Fibroblast of the conjunctiva (primary cell): ENCODE measurements around the gene SLC8A2.
A peak's percentile ranks its signal among the peaks of the same experiment; 100 is the strongest.
"Not testable (repeated sequence)": the region's sequence is repeated elsewhere in the genome, so short reads cannot be mapped to it uniquely, and the experiment has no call there.

Source experiments
- DNase-seq: peaks from one replicate; pipeline ENCODE4 v3.0.0-alpha.2; 2010; ENCODE audit warnings: low read depth

SLC8A2 gene

DNA sequence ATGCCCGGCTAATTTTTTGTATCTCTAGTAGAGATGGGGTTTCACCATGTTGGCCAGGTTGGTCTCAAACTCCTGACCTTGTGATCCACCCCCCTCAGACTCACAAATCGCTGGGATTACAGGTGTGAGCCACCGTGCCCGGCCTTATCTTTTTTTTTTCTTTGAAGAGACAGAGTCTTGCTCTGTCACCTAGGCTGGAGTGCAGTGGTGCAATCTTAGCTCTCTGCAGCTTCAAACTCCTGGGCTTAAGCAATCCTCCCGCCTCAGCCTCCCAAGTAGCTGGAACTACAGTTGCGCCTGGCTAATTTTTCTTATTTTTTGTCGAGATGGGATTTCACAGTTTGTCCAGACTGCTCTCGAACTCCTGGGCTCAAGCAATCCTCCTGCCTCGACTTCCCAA lies 60.0 kb downstream of the SLC8A2 start:
- not testable (repeated sequence) for DNase-seq

DNA sequence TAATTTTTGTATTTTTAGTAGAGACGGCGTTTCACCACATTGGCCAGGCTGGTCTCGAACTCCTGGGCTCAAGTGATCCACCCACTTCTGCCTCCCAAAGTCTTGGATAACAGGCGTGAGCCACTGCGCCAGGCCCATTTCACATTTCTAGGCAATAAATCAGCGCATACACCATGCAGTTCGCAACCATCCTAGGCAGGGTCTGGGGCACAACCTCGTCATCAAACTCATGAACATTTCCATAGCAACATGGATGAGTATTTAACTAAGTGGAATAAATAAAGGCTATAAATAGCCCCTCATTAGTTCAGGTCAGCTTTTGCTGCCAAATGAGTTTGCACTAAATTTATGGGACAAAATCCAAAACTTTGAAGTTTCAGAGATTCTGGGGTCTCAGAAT lies 60.6 kb downstream of the SLC8A2 start:
- no peak for DNase-seq

DNA sequence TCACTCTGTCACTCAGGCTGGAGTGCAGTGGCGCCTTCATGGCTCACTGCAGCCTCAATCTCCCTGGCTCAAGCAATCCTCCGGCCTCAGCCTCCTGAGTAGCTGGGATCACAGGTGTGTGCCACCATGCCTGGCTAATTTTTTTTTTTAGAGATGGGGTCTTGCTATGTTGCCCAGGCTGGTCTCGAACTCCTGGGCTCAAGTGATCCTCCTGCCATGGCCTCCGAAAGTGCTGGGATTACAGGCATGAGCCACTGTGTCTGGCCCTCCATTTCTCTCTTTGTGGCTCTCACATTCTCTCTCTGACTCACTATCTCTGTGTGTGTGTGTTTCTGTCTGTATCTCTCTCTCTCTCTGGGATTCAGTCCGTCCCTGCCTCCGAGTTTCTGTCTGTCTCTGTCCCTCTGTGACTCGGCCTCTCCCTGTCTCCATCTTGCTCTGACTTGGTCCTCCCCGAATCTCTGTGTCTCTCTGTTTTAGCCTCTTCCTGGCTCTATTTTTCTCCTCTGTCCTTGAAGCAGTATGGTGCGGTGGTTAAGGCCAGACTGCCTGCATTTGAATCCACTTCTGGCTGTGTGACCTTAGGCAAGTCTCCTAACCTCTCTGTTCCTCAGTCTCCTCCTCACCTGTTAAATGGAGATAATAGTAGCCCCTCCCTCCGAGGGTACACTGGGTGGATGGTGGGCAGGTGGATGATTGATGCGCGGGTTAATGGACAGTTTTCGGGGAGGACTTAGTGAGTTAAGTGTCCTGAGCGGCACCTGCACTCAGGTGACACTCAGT lies 63.3 kb downstream of the SLC8A2 start:
- DNase-seq: no peak

DNA sequence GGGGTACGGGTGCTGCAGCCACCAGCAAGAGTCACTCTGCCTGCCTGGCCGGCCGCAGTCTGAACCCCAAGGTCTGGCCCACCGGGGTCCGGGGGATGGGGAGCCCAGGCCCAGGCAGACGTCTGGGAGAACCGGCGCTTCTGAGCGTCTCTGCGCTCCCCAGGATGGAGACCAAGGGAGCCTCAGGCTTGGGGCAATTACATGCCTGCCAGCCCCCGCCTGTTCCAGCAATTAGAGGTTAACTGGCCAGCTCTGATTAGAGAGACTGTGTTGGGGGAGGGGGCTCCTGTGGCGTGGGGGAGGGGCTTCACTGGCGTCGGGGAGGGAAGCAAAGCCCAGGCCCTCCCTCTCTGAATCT lies 64.3 kb downstream of the SLC8A2 start:
- DNase-seq: no peak

DNA sequence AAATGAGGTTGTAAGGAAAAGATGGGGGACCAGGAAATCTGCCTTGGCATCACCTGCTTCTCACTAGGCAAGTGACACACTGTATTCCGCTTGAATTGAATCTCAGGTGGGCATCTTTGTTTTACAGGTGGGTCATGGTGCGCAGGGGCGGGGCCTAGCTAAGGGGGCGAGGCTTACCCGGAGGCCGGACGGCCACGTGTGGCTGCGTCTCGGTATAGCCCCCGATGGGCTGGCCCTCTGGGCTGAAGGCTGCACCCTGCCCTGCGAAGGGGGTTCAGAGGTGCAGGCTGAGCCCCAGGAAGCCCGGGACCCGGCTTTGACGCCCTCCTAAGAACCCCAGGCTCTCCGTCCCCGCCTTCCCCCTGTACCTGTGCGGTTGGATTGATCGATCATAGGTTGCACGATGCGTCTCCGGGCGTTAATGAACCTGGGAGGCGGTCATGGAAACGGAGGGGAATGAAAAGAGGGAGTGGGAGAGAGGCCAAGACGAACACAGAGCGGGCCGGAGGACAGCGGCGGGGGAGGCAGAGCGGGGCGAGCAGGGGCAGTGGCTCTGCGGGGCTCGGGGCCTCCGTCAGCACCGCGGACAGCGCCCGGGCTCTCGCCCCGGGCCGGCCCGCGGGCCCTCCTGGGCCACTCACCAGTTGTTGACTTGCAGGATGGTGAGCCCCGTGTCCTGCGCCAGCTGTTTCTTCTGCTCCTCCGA lies 64.8 kb downstream of the SLC8A2 start:
- DNase-seq: no peak

DNA sequence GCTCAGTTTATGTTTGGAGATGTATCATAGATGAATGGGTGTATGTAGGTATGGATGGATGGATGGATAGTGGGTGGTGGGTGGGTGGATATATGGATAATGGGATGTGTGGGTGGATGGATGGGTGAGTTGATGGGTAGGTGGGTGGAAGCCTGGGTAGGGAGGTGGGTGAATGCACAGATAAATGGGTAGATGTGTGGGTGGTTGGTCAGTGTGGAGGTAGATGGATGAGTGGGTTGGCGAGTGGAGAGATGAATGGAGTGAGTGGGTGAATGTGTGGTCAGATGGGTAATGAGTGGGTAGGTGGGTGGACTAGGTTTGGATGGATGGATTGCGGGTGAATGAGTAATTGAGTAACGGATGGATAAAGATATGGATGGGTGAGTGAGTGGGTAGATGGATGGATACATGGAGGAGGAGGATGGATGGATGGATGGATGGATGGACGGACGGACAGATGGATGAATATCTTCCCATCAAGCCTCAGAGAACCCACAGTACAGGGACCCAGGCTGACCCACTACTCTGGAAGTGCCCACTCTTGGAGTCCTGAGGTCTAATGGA lies 65.8 kb downstream of the SLC8A2 start:
- no peak for DNase-seq

DNA sequence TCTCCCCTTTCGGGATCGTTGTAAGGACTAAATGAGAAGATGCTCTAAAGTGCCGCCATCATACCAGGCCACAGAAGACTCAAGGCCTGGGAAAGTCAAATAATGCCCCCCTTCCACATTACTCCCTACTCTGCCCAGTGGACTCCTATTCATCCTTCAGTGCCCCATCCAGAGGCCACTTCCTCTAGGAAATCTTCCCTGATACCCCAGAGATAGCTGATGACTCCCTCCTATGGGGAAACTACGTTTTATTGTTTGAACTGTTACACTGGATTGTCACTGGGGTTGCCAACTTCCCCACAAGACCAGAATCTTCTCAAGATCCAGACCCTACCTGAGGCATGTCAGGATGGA lies 66.5 kb downstream of the SLC8A2 start:
- DNase-seq: no peak

DNA sequence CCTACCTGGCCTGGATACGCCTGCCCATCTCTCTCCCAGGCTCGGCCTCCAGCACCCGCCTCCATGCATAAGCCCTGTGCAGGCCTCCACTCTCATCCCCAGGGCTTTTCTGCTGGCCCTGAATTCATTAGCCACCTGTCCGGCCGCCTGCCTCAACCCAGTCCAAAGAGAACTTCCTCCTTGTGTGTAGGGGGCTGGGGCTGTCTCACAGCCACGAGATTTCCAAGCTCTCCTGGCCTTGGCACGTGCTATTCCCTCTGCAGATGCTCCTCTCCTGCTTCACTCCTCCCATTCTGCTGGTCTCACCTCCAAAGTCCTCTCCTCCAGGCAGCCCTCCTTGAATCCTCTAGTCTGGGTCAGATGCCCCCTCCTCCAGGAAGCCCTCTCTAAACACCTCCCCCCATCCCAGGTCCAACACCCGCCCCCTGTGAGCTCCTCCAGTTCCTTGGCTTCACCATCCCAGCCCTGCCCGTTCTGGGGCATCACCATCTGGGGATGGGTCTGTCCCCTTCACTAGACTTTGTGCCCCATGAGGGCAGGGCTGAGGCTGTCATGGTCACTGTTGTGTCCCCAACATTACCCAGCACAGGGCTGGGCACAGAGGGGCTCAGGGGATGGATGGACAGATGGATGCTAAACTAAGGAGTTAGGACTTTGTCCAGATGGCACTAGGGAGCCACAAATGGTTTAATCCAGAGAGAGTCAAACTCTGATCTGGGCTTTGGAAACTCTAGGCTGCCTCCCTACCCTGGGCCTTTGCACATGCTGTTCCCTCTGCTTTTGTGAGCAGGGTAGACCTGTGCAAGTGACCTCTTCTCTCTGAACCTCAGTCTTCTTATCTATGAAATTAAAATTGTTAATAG lies 67.1 kb downstream of the SLC8A2 start:
- no peak for DNase-seq

DNA sequence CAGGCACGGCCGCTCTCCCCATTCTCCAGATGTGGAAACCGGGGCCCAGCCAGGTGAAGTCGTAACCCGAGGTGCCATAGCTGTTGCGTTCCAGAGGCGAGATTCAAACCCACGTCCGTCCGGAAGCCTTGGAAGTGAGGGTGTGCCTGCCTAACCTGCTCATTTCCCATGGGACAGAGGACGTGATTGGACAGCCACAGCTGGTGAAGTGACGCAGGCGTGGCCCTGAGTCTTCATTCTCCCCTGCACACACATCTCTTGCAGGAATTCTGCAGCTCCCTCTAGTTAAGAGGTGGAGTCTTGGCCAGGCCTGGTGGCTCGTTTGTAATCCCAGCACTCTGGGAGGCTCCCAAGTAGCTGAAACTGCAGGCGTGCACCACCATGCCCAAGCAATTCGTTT lies 69.2 kb downstream of the SLC8A2 start:
- DNase-seq: no peak

DNA sequence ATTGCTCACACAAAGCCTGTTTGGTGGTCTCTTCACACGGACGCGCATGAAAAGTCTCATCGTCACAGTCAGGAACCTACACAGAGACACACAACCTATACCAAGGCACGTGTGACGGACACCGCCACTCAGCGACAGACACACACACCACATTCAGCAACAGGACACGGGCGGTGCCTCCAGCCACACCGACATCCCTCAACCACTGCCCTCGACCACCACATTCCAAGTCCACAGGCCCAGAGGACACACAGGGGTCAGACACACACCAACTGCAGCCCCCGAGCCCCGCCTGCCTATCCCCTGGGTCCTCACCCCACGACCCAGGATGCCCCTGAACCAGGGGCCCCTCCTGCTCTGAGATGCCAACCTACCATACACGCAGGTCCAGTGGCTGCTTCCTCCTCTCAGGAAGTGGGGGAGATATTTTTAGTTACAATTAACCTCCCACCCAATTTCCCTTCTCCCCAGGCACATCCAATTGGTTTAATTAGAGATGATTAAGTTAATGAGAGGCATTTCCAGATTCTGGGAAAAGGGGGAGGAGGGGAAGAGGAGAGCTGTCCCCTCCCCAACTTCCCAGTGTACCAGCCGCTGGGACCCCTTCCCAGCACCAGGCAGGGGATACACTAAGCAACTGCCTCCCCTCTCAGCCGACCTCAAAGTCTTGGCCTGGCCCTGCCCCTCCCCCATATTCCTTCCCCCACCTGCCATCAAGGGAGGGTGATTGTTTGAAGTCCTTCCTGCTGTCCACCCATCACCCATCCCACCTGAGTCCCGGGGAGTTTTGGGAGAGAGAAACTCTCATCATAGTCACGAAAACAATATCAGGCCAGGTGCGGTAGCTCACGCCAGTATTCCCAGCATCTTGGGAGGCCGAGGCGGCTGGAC lies 72.7 kb downstream of the SLC8A2 start:
- no peak for DNase-seq

DNA sequence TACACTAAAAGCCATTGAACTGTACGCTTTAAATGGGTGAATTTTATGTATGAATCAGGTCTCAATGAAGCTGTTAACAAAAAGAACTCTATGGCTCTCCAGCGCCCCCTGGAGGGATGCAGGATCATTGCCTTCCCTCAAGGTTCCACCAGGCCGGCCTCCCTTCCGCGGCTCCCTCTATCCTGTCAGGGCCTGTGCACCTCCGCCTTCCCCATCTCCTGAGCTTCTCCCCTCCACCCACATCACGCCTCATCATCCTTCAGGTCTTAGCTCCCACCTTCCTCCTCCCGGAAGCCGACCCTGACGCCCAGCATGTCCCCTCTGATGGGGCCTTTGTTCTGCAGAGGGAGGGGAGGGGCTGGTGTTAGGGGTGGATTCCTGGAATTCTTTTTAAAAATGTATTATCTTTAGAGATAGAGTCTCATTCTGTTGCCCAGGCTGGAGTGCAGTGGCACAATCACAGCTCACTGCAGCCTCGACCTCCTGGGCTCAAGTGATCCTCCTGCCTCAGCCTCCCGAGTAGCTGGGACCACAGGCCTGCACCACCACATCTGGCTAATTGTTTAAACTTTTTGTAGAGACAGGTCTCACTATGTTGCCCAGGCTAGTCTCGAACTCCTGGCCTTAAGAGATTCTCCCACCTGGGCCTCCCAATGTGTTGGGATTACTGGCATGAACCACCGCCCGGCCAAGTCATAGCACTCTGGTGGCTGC lies 80.0 kb downstream of the SLC8A2 start:
- DNase-seq: peak; percentile 57

DNA sequence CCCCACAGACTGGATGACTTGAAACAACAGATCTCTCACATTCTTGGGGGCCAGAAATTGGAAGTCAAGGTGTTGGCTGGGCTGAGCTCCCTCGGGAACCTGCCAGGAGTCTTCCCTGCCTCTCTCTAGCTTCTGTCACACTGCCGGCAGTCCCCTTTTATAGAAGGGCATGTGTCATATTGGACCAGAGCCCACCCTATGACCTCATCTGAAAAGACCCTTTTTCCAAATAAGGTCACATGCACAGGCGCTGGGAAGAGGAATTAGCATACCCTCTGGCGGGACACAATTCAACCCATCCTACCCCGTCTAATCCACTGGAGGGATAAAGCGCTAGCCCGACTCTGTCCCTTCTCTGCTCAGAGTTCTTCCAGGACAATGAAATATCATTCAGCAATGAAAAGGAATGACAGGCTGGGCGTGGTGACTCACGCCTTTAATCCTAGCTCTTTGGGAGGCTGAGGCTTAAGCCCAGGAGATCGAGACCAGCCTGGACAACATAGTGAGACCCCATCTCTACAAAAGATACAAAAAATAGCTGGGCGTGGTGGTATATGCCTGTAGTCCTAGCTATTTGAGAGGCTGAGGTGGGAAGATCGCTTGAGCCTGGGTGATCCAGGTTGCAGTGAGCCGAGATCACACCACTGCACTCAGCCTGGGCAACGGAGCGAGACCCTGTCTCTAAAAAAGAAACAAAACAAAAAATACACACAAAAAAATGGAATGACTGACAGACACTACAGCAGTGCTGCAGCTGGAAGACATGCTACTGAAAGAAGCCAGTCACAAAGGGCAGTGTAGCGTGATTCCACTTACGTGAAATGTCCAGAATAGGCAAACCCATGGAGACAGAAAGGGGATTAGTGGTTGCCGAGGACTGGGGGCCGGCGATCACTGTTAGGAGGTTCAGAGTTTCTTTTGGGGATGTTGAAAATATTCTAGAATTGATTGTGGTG lies 80.9 kb downstream of the SLC8A2 start:
- DNase-seq: no peak

DNA sequence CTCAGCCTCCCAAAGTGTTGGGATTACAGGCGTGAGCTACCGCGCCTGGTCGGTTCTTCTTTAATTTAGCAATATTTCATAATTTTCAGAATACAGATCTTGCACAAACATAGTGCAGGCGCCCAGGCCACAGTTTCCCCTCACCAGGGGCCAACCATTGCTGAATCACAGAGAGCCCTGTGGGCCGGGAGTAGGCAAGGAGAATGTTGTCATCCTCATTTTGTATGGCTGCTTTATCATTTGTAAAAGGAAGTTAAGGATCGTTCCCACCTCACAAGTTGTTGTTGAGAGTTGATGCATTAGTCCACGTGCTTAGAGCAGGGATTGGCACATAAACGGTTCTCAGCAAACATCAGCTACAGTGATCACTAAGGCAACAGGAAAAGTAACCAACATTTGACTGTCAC lies 82.5 kb downstream of the SLC8A2 start:
- no peak for DNase-seq

DNA sequence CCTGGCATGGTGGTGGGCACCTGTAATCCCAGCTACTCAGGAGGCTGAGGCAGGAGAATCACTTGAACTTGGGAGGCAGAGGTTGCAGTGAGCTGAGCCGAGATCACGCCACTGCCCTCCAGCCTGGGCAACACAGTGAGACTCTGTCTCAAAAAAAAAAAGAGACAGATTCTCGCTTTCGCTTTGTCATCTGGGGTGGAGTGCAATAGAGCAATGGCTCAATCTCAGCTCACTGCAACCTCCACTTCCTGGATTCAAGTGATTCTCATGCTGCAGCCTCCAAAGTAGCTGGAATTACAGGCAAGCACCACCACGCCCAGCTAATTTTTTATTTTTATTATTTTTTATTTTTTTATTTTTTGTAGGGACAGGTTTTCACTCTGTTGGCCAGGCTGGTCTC lies 83.0 kb downstream of the SLC8A2 start:
- DNase-seq: not testable (repeated sequence)

DNA sequence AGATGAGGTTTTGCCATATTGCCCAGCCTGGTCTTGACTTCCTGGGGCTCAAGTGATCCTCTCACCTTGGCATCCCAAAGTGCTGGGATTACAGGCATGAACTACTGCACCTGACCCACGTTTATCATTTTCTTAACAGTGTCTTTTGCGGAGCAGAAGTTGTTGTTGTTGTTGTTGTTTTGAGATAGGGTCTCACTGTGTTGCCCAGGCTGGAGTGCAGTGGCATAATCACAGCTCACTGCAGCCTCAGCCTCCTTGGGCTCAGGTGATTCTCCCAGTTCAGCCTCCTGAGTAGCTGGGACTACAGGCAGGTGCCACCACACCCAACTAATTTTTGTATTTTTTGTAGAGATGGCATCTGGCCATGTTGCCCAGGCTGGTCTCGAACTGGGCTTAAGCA lies 84.1 kb downstream of the SLC8A2 start:
- DNase-seq: not testable (repeated sequence)

DNA sequence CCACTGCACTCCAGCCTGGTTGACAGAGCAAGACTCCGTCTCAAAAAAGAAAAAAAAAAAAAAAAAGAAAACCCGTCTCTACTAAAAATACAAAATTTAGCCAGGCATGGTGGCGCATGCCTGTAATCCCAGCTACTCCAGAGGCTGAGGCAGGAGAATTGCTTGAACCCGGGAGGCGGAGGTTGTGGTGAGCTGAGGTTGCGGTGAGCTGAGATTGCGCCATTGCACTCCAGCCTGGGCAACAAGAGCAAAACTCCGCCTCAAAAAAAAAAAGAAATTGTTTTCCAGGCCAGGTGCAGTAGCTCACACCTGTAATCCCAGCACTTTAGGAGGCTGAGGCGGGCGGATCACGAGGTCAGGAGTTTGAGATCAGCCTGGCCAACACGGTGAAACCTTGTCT lies 85.1 kb downstream of the SLC8A2 start:
- DNase-seq: not testable (repeated sequence)

DNA sequence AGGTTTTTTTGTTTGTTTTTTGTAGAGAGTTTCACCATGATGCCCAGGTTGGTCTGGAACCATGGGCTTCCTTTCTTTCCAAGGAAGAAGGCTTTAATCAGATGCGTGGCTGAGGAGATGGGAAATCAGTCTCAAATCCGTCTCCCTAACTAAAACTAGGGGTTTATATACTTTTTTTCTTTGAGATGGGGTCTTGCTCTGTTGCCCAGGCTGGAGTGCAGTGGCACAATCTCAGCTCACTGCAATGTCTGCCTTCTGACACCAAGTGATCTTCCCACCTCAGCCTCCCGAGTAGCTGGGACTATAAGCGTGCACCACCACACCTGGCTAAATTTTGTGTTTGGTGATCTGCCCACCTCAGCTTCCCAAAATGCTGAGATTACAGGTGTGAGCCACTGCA lies 87.2 kb downstream of the SLC8A2 start:
- not testable (repeated sequence) for DNase-seq

DNA sequence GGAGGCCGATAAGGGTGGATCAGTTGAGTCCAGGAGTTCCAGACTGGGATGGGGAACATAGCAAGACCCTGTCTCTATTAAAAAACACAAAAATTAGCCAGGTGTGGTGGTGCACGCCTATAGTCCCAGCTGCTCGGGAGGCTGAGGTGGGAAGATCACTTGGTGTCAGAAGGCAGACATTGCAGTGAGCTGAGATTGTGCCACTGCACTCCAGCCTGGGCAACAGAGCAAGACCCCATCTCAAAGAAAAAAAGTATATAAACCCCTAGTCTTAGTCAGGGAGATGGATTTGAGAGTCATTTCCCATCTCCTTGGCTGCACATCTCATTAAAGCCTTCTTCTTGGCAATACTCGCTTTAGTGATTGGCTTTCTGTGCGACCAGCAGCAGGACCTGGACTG lies 87.8 kb downstream of the SLC8A2 start:
- not testable (repeated sequence) for DNase-seq

DNA sequence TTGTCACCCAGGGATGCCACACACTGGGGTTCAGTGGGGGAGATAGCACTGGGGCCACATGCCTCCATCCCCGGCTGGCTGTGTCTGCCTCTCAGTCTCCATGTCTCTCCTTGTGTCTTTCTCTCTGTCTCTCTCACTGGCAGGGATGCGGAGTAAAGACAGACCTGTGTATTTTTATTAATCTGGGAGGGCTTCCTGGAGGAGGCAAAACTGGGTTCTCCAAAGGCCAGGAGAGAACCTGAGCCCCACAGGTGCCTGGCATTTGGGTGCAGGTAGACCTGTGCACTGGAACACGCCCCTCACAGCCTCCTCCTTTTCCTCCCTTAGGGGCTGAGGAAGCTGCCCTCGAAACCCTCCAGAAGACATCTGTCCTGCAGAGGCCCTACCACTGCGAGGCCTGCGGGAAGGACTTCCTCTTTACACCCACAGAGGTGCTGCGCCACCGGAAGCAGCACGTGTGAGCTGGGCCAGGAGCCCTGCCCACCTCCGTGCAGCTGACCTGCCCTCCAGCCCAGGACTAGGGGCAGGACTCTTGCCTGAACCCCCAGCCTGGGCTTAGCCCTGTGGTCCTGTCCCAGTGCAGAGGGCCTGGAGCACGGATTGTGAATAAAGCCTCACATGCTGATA lies 89.9 kb downstream of the SLC8A2 start:
- no peak for DNase-seq
